CD14-positive monocyte (primary cell): Measurements from ENCODE around the gene ANKRD13D. TPM values are rescaled to one million over a fixed set of nuclear protein-coding genes. Genes with fewer than 3 reads are reported as not detected.

Experiments
- DNase-seq, 3 donors: peaks; one replicate each; pipeline ENCODE4 v3.0.0-alpha.2; 2011 to 2022
- H2AFZ ChIP-seq: 2 replicates; pipeline ENCODE4 v1.6.0; 2012; ENCODE audit warnings: mild to moderate bottlenecking, low read depth, low read length, inconsistent platforms; ENCODE audit not compliant: insufficient read depth, poor library complexity, severe bottlenecking
- H3K27ac ChIP-seq, 2 donors: 1 replicate in 1 of 2; 2 replicates in 1 of 2; pipeline ENCODE4 v1.5.1; 2012 to 2013; ENCODE audit warnings: low read length in 2 of 2, control low read depth in 1 of 2, inconsistent platforms in 1 of 2, low read depth in 1 of 2, mild to moderate bottlenecking in 1 of 2
- H3K27me3 ChIP-seq, 2 donors: one replicate each; pipeline versions ENCODE4 v1.6.0 to v1.6.1; 2011 to 2013; ENCODE audit warnings: low read length in 2 of 2; ENCODE audit not compliant: control insufficient read depth in 2 of 2, insufficient read depth in 2 of 2
- H3K36me3 ChIP-seq, 2 donors: replicated peaks in 1 of 2; 1 replicate in 1 of 2; 2 replicates in 1 of 2; pipeline versions ENCODE4 v1.5.1 to v1.6.1; 2012 to 2013; ENCODE audit warnings: low read length in 2 of 2, control low read depth in 1 of 2, inconsistent platforms in 1 of 2, mild to moderate bottlenecking in 1 of 2; ENCODE audit not compliant: insufficient read depth in 2 of 2, control insufficient read depth in 1 of 2
- H3K4me1 ChIP-seq, 2 donors: 1 replicate in 1 of 2; 2 replicates in 1 of 2; pipeline versions ENCODE4 v1.5.1 to v1.6.1; 2012 to 2013; ENCODE audit warnings: low read length in 2 of 2, control low read depth in 1 of 2, inconsistent platforms in 1 of 2, mild to moderate bottlenecking in 1 of 2, moderate library complexity in 1 of 2; ENCODE audit not compliant: insufficient read depth in 2 of 2, control insufficient read depth in 1 of 2
- H3K4me2 ChIP-seq: replicated peaks from 2 replicates; pipeline ENCODE3; 2012; ENCODE audit warnings: low read length, moderate library complexity, mild to moderate bottlenecking; ENCODE audit not compliant: poor library complexity, severe bottlenecking; ENCODE audit errors: extremely low read depth
- H3K4me3 ChIP-seq, 3 experiments: fragments of 200-600 bp in 1 of 3; sonication (generic) in 1 of 3; replicated peaks in 1 of 3; 1 replicate in 2 of 3; 2 replicates in 1 of 3; pipeline ENCODE4 v1.5.1; 2011 to 2013; ENCODE audit warnings: low read length in 3 of 3, mild to moderate bottlenecking in 3 of 3, control low read depth in 2 of 3, low read depth in 2 of 3, inconsistent platforms in 1 of 3, moderate library complexity in 1 of 3
- H3K79me2 ChIP-seq: 2 replicates; pipeline ENCODE4 v1.6.0; 2012; ENCODE audit warnings: mild to moderate bottlenecking, control low read depth, inconsistent platforms, low read length, moderate library complexity; ENCODE audit not compliant: insufficient read depth
- H3K9ac ChIP-seq: 2 replicates; pipeline ENCODE4 v1.6.0; 2017; ENCODE audit warnings: low read length, mild to moderate bottlenecking; ENCODE audit not compliant: insufficient read depth, poor library complexity, severe bottlenecking
- H3K9me3 ChIP-seq, 2 donors: replicated peaks in 1 of 2; 1 replicate in 1 of 2; 2 replicates in 1 of 2; pipeline versions ENCODE4 v1.5.1 to v1.6.1; 2012 to 2013; ENCODE audit warnings: low read length in 2 of 2, control low read depth in 1 of 2; ENCODE audit not compliant: control insufficient read depth in 1 of 2, insufficient read depth in 1 of 2
- H4K20me1 ChIP-seq: 2 replicates; pipeline ENCODE4 v1.6.0; 2012; ENCODE audit warnings: mild to moderate bottlenecking, low read length, control low read depth, moderate library complexity; ENCODE audit not compliant: insufficient read depth
- H3K27ac Mint-ChIP-seq, 7 donors: one replicate each; pipeline ENCODE4 v1.8.0; 2020; ENCODE audit warnings: mild to moderate bottlenecking in 7 of 7, mixed read lengths in 7 of 7, moderate library complexity in 6 of 7, inconsistent platforms in 2 of 7
- H3K27me3 Mint-ChIP-seq, 3 donors: one replicate each; pipeline ENCODE4 v1.8.0; 2021 to 2022; ENCODE audit warnings: low read depth in 3 of 3, mild to moderate bottlenecking in 3 of 3, mixed read lengths in 3 of 3, moderate library complexity in 3 of 3, inconsistent platforms in 1 of 3
- H3K36me3 Mint-ChIP-seq, 2 donors: one replicate each; pipeline ENCODE4 v1.8.0; 2020; ENCODE audit warnings: mixed read lengths in 2 of 2, inconsistent platforms in 1 of 2, mild to moderate bottlenecking in 1 of 2
- H3K4me1 Mint-ChIP-seq: one replicate; pipeline ENCODE4 v1.8.0; 2020; ENCODE audit warnings: mild to moderate bottlenecking, mixed read lengths
- H3K4me3 Mint-ChIP-seq, 2 donors: one replicate each; pipeline ENCODE4 v1.8.0; 2020; ENCODE audit warnings: mild to moderate bottlenecking in 2 of 2, mixed read lengths in 2 of 2, moderate library complexity in 1 of 2
- H3K9me3 Mint-ChIP-seq, 7 donors: one replicate each; pipeline ENCODE4 v1.8.0; 2020 to 2022; ENCODE audit warnings: mixed read lengths in 7 of 7, mild to moderate bottlenecking in 6 of 7, moderate library complexity in 6 of 7, inconsistent platforms in 2 of 7
- WGBS: methylation state at CpG from one replicate; pipeline ENCODE4 v1.1.5; 2013; ENCODE audit warnings: missing lambda C conversion rate; ENCODE audit not compliant: insufficient coverage; 5-methylcytosine and 5-hydroxymethylcytosine counted together
- intact Hi-C, 2 donors: fragments of 100-400 bp; cut with micrococcal nuclease; formaldehyde crosslinking; loops; one replicate each; pipeline versions ENCODE4 v1.15.0 to v1.15.1; 2023
- polyA plus RNA-seq, 3 donors: library from polyadenylated mRNA; depleted of rRNA in 1 of 3; unstranded in 2 of 3; stranded (reverse) in 1 of 3; fragments of 300-500 nt in 2 of 3; fragments of >200 nt in 1 of 3; fragmentation: Illumina TruSeq in 2 of 3; gene quantifications; 1 replicate in 2 of 3; 2 replicates in 1 of 3; pipeline ENCODE4 v1.2.3, GENCODE V29; 2012 to 2021
- TF ChIP-seq, protein P1 (sequence below): fragments of 200-600 bp; IDR thresholded peaks from one replicate; pipeline ENCODE4 v1.8.0; 2022; ENCODE audit warnings: antibody characterized with exemption, mild to moderate bottlenecking

The ANKRD13D gene
- polyA plus RNA-seq, 3 donors: 9.1 to 389 (median 10.3) TPM

DNA sequence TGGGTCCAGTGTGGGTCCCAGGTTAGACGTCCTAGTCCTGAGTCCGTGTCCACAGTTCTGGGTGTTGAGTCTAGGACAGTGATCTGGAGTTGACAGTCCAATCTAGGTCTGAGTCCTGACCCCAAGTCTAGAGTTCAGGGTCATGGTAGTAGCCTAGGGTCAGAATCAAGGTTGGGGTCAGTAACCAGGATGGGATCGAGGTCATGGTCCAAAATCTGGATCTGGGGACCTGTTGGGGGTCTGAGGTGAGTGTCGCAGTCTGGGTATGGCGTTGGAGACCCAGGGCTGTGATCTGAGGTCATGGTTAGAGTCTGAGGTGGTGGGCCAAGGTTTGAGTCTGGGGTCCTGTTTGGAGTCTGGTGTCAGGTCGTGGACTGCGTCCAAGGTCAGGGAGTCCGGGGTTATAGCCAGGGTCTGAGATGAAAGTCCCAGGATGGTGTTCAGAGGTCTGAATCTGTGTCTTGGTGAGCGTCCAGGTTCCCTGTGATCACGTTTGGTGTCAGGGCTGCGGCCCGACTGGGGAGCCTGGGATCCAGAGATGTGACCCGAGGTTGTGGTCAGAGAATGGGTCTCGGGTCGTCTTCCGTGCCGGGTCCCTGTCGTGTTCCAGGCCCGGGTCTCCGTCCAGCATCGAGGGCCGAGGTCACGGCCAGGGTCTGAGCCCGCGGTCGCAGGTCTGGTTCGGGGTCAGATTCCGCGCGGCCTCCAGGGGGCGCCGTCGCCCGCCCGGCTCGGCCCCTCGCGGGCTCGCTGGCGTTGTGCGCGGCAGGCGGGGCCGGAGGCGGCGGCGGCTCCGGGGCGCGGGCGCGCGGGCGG, 23.3 kb upstream of the ANKRD13D start:
- H3K4me1 ChIP-seq: peaks cover 62 to 90% of the 10 kb centered on the region in 2 donors
- peaks cover 8 to 17% (median 16%) of the 10 kb centered on the region in 3 donors for H3K27me3 Mint-ChIP-seq
- H2AFZ ChIP-seq: peak overlapping the region; percentile 56
- H3K4me1 Mint-ChIP-seq: peaks cover 77% of the 10 kb centered on the region
- TF ChIP-seq, protein P1, sequence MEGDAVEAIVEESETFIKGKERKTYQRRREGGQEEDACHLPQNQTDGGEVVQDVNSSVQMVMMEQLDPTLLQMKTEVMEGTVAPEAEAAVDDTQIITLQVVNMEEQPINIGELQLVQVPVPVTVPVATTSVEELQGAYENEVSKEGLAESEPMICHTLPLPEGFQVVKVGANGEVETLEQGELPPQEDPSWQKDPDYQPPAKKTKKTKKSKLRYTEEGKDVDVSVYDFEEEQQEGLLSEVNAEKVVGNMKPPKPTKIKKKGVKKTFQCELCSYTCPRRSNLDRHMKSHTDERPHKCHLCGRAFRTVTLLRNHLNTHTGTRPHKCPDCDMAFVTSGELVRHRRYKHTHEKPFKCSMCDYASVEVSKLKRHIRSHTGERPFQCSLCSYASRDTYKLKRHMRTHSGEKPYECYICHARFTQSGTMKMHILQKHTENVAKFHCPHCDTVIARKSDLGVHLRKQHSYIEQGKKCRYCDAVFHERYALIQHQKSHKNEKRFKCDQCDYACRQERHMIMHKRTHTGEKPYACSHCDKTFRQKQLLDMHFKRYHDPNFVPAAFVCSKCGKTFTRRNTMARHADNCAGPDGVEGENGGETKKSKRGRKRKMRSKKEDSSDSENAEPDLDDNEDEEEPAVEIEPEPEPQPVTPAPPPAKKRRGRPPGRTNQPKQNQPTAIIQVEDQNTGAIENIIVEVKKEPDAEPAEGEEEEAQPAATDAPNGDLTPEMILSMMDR: peak; percentile 63
- peaks cover 20 to 21% of the 10 kb centered on the region in 2 donors for H3K36me3 ChIP-seq
- H3K9me3 Mint-ChIP-seq: peaks cover 0 to 2% (median 0%) of the 10 kb centered on the region in 7 donors
- WGBS: 13% methylated on average over 54 of the region's 54 CpGs
- peaks cover 37% of the 10 kb centered on the region for H4K20me1 ChIP-seq
- peaks cover 32 to 38% of the 10 kb centered on the region in 2 donors for H3K36me3 Mint-ChIP-seq
- no peaks in the 10 kb centered on the region for H3K9me3 ChIP-seq
- no peak overlapping the region for H3K9ac ChIP-seq
- intact Hi-C loops: loop anchor here (1.0 to 5.0 kb wide), 2 partner anchors 36 to 51 kb away; partner anchors contain the start of gene SSH3 (in 1 of the 2)
- peak overlapping the region; percentile 40 to 93 (median 81) for H3K27ac Mint-ChIP-seq
- peak; percentile 63 to 79 (median 71) for DNase-seq
- peak overlapping the region in 1 of 3 experiments; percentile 51 for H3K4me3 ChIP-seq
- H3K4me3 Mint-ChIP-seq: peak overlapping the region; percentile 73 to 77
- peak overlapping the region; percentile 54 for H3K4me2 ChIP-seq
- peaks cover 70% of the 10 kb centered on the region for H3K79me2 ChIP-seq
- H3K27me3 ChIP-seq: peaks cover 0 to 3% of the 10 kb centered on the region in 2 donors
- H3K27ac ChIP-seq: no peak overlapping the region

DNA sequence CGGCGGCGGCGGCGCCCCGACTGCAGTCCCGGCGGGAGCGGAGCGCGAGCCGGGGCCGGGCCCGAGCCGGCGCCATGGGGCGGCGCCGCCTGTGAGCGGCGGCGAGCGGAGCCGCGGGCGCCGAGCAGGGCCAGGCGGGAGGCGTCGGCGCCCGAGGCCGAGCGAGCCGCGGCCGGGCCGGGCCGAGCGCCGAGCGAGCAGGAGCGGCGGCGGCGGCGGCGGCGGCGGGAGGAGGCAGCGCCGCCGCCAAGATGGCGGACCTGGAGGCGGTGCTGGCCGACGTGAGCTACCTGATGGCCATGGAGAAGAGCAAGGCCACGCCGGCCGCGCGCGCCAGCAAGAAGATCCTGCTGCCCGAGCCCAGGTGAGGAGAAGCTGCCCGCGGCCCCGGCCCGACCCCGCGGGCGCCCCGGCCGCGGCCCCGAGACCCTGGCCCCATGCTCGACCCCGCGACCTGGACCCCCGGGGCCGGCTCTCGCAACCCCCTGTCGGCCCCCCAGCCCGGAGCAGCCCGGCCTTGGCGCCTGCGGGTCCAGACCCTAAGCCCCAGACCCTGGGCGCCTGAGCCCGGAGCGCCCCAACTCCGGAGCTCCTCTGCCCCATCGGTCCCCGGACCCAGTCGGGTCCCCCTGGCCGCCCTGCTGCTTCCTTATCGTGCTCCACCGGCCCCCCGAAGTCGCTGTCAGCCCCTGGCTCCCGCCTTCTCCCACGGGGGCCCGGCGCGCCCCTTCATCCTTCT, 22.5 kb upstream of the ANKRD13D start, which contains the start of gene GRK2:
Gene GRK2 (plus strand): TSS at position 25 of the 739 bp plus-strand sequence. CDS start 227 bp downstream, at position 252.
- Histone ChIP-seq H3K9ac (peak within 1 kb of the TSS; percentile 83), H3K4me1 (peaks cover 66 to 90% of the 10 kb centered on the region in 2 donors), H3K36me3 (peaks cover 26% of the 10 kb centered on the region in 2 donors), H2AFZ (peak within 1 kb of the TSS; percentile 56), H3K9me3 (no peaks in the 10 kb centered on the region), H3K79me2 (peaks cover 78% of the 10 kb centered on the region), H3K27ac (peak within 1 kb of the TSS; percentile 92 to 99), H3K4me2 (peak within 1 kb of the TSS; percentile 93), H4K20me1 (peaks cover 45% of the 10 kb centered on the region), H3K4me3 (peak within 1 kb of the TSS; percentile 75 to 98 (median 97)), H3K27me3 (no peaks in the 10 kb centered on the region)
- DNase-seq: peak in 2 of 3 donors; percentile 49 to 55
- Mint-ChIP-seq H3K9me3 (peaks cover 0 to 2% (median 0%) of the 10 kb centered on the region in 7 donors), H3K27me3 (peaks cover 5 to 12% (median 9%) of the 10 kb centered on the region in 3 donors), H3K4me3 (peak within 1 kb of the TSS; percentile 98), H3K36me3 (peaks cover 37 to 46% of the 10 kb centered on the region in 2 donors), H3K27ac (peak within 1 kb of the TSS; percentile 89 to 99 (median 95)), H3K4me1 (peaks cover 80% of the 10 kb centered on the region)
- TF ChIP-seq, protein P1: no peak
- intact Hi-C loops: loop anchor here (1.0 to 5.0 kb wide), 2 partner anchors 36 to 51 kb away; partner anchors contain the start of gene SSH3 (in 1 of the 2)
- under 1% methylated on average over 99 of the region's 103 CpGs for WGBS
